Dedifferentiated amniotic fluid mesenchymal stem cell (primary cell): ENCODE data around the gene CANT1.
"Not testable (repeated sequence)": the region's sequence is repeated elsewhere in the genome, so short reads cannot be mapped to it uniquely, and the experiment has no call there.

ENCODE experiments used
- DNase-seq: peaks from one replicate; pipeline ENCODE4 v3.0.0-alpha.2; 2016; ENCODE audit errors: extremely low spot score

Gene CANT1

GRCh38 chr17:78977681-78977943, 32.0 kb downstream of the CANT1 start:
- DNase-seq = no peak

GRCh38 chr17:78976907-78977680, 32.5 kb downstream of the CANT1 start:
- DNase-seq = no peak

DNA sequence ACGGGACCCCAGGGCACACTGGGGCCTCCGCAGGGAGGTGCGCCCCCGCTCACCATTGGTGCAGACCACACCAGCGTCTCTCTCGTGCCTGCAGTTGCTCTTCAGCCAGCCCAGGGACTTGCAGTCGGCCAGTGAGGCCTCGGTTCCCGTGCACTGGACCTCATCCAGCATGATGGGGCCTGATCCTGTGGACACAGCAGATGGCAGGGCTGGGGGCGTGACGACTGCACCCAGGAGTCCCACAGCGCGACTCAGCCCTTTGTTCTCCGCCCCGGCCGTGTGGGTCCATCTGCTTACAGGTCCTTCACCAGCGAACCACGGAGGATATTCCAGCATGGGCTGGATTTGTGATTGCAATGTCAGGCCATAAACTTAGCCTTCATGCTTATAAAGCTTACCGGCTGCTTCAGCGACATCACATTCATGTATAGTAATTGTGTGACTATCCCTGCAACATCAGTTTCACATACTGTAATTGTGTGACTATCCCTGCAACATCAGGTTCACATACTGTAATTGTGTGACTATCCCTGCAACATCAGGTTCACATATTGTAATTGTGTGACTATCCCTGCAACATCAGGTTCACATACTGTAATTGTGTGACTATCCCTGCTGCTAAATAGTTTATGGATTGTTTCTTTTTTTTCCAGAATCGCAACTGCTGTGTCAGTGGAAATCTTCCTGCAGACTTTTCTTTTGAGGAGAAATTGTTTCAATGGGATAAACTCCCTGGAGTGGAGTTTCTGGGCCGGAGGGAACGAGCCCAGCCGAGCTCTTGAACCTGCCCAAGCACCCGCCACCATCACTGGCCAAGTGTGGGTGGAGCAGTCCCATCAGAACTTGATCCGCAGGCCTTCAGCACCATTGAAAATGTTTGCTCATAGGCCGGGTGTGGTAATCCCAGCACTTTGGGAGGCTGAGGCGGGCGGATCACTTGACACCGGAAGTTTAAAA, 34.7 kb downstream of the CANT1 start:
- DNase-seq = peak; percentile 82

DNA sequence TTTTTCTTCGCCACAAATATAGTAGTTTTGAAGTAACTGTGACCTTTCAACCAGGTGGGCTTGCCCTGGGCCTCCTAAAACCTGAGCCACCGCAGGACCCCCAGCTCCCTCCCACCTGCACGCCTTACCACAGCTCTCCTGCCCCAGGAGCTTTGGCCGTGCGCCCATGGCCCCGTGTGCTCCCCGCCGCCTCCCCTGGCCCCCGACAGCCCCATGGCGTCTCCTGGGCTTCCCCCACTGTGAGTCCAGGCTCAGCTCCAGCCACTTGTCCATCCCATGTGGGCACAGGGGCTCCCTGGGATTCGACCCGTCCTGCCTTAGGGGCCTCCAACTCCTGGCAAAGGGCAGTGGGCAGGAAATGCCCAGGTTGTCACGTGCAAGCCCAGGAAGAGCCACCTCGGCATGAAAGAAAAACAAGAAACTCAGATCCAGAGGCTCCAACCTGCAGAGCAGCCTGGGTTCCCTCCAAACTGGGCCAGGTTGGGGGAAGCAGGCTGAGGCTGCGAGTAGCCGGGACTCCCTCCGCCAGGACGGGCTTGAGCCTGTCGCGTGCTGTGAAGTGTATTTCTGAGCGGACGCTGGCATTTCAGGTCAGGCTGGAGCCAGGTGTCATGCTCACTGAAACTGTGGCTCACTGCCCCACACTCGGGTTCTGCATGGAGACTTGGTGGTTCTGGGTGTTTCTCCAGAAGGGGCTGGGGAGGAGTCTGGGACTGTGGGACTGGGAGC, 35.6 kb downstream of the CANT1 start:
- DNase-seq = no peak

DNA sequence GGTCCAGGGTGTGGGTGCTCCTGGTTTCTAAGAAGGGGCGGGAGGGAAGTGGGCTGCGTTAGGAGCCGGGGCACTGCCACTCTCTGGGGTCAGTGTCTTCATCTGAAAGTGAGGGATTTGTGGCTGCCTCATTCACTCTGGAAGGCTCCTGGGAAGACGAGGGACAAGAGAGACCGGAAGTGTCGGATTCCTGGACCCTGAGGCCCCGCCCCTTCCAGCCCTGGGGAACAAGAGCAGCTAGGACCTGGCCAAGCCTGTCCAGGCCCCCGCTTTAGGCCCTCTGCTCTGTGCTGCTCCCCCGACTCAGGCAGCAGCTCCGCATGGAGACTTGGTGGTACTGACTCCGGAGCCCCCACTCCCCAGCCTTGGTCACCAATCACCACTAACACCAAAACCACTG, 36.4 kb downstream of the CANT1 start:
- no peak for DNase-seq

DNA sequence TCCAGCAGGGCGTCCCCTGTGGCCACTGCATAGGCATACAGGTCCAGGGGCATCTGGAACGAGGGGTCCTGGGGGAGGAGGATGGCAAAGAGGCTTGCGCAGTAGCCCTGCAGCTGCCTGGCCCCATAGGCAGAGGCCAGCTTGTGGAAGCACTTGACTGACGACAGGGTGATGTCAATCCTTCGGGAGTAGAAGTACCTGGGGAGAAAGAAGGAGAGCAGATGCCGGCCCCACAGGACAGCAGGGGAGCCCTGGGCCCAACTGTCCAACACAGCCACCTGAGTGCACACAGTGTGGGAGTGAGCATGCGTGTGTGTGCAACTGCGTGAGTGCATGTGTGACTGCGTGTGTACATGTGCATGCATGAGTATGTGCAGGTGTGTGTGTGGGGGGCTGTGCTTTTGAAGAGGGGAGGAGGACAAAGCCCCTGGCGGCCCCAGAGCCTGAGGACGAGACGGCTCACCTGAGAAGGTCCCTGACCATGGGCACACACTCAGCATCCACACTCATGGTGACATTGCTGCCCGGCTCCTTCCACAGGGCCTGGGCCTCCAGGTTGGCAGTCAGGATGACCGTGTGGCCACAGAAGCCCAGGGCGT, 37.0 kb downstream of the CANT1 start:
- DNase-seq = no peak

- no peak for DNase-seq
Observed at GRCh38 chr17:78971756-78972506, 37.6 kb downstream of the CANT1 start.

GRCh38 chr17:78970834-78971755, 38.5 kb downstream of the CANT1 start:
- DNase-seq = peak; percentile 76

DNA sequence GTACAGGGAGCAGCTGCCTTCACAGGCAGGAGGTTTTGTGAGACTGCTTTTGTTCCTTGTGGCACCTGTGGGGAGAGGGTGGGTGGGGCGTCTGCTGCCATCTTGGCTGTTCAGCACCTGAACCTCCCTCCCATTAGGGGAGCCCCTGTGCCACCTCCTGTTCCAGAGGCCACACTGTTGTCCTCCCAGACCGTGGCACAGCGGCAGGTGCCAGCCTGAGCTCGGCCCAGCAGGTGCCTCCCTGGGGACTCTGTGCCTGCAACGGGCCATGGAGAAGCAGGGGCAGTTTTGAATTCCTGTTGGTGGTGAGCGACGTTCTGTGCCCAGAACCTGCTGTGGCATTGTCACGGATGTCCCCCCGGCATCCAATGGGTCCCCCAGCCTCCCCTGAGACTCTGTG, 39.7 kb downstream of the CANT1 start:
- no peak for DNase-seq

GRCh38 chr17:78967782-78968362, 41.7 kb downstream of the CANT1 start:
- DNase-seq = no peak

- DNase-seq = no peak
Observed at GRCh38 chr17:78966910-78967600, 42.5 kb downstream of the CANT1 start.

- no peak for DNase-seq
Observed at GRCh38 chr17:78966123-78966813, 43.3 kb downstream of the CANT1 start.

DNA sequence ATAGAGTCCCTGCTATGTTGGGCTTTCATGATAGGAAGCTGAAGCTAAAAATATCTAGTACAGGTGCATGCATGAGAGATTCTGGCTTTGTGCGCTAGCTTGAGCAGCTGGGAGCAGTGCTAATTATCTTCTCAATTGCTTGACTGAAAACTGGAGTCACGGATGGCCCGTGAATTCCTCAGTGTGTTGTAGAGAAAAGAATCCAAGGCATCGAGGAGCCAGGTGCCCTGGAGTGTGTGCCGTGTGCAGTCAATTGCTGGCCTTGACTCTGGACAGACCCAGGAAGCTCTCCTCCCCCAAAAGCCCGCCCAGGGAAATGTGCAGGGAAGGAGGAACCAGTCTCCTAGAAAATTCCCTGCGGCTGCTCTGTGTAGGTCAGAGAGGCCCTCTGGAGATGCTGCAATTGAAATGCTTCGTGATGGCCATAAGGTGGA, 44.1 kb downstream of the CANT1 start:
- no peak for DNase-seq

DNA sequence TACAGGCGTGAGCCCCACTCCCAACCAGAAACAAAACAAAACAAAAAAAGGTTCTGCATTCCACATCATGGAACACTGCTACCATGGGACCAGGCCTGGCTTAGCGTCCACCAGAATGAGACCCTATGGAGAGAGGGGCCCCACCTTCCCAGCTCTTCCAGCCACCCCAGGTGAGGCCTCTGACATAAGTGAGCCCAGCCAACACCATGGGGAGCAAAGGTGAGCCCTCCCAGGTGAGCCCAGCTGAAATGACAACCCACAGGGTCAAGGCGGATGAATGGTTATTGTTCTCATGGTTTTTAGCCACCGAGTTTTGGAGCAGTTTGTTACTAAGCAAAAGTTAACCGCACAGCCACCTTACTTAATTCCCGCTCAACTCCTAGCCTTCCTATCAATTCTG, 46.2 kb downstream of the CANT1 start:
- no peak for DNase-seq

DNA sequence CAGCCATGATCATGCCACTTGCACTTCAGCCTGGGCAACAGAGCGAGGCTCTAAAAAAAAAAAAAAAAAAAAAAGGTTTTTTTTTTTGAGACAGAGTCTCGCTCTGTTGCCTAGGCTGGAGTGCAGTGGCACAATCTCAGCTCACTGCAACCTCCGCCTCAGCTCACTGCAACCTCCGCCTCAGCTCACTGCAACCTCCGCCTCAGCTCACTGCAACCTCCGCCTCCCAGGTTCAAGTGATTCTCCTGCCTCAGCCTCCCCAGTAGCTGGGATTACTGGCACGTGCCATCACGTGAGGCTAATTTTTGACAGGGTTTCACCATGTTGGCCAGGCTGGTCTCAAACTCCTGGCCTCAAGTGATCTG, 46.6 kb downstream of the CANT1 start:
- DNase-seq = not testable (repeated sequence)

DNA sequence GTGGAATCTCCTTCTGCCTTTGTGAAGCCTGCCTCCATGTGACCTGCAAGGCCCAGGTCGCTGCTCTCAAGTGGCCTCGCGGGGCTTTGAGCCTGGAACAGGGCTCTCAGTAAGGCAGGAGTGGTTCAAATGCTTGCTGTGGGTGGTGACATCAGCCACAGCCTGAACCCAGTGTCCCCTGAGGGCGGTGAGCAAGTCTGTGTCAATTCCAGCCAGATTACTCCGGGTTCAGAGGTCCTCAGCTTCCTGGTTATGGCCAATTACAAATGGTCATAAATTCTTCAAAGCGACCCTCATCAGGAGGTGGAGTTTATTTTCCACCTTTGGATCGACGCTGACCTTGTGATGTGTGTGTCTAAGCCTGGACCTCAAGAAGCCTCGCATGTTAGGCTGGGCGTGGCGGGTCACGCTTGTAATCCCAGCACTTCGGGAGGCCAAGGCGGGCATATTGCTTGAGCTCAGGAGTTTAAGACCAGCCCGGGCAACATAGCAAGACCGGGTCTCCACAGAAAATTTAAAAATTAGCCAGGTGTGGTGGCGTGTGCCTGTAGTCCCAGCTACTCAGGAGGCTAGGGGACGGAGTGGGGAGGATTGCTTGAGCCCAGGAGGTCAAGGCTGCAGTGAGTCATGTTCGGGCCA, 47.1 kb downstream of the CANT1 start:
- no peak for DNase-seq

GRCh38 chr17:78961571-78961970, 48.0 kb downstream of the CANT1 start:
- no peak for DNase-seq

DNA sequence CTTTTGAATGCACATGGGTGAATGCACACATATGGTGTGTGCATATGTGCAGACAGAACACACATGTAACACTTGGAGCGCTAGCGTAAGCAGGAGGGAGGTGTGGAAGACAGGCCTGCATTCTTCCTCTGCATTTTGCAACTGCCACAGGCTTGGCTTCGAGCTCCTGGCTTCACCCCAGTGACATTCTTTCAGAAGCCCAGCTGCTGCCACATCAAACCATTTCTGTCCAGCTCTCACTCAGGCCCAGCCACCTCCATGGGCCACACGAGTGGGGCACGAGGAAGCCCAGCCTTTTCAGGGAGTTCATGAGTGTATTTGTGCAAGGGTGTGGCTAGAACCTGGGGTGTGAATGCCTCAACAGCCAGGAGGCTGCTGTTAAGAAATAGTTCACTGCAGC, 48.6 kb downstream of the CANT1 start:
- no peak for DNase-seq
